PC-3 (cell line): ENCODE data around the gene SELPLG. TPM values are rescaled to one million over a fixed set of nuclear protein-coding genes. Genes with fewer than 3 reads are reported as not detected.

Experiments
- ATAC-seq: fragments of 200-7000 bp; cut with Tn5 transposase; 2 replicates; pipeline ENCODE4 v1.9.1; 2020; ENCODE audit warnings: mild to moderate bottlenecking, moderate library complexity
- BruUV-seq: library from RNA; stranded (reverse); fragments of 400-500 nt; replicated peaks from 2 replicates; lab custom pipeline; 2021; lab: Mats Ljungman, UMichigan
- CTCF ChIA-PET: fragments of 300-600 bp; sonication (Branson Sonifier 250); formaldehyde crosslinking; loops from one replicate; lab custom pipeline; 2022; ENCODE audit warnings: antibody characterized with exemption; lab: Charles Lee
- POLR2A ChIA-PET: fragments of 300-600 bp; sonication (Branson Sonifier 250); formaldehyde crosslinking; loops from one replicate; lab custom pipeline; 2022; ENCODE audit warnings: antibody characterized with exemption; ENCODE audit not compliant: unreplicated experiment; lab: Charles Lee
- DNase-seq: peaks from one replicate; pipeline ENCODE4 v3.0.0-alpha.2; 2015
- H2AFZ ChIP-seq: fragments of 300-600 bp; sonication (generic); 2 replicates; pipeline ENCODE4 v1.6.0; 2016; ENCODE audit warnings: antibody characterized with exemption, low read length
- H3F3A ChIP-seq: fragments of 300-600 bp; sonication (generic); one replicate; pipeline ENCODE4 v1.6.0; 2017; ENCODE audit warnings: antibody characterized with exemption, low read length, control low read depth, mild to moderate bottlenecking; ENCODE audit not compliant: unreplicated experiment
- H3K27ac ChIP-seq: fragments of 300-600 bp; sonication (generic); 2 replicates; pipeline ENCODE4 v1.5.1; 2016; ENCODE audit warnings: mild to moderate bottlenecking, low read length
- H3K27me3 ChIP-seq: fragments of 300-600 bp; sonication (generic); 2 replicates; pipeline ENCODE4 v1.6.1; 2016; ENCODE audit warnings: low read length, mixed read lengths
- H3K36me3 ChIP-seq: fragments of 300-600 bp; sonication (generic); 2 replicates; pipeline ENCODE4 v1.6.1; 2016; ENCODE audit warnings: low read depth, mixed run types, low read length, mixed read lengths
- H3K4me1 ChIP-seq: fragments of 300-600 bp; sonication (generic); 2 replicates; pipeline ENCODE4 v1.5.1; 2016; ENCODE audit warnings: low read length; ENCODE audit not compliant: insufficient read depth
- H3K4me2 ChIP-seq: fragments of 300-600 bp; sonication (generic); 2 replicates; pipeline ENCODE4 v1.6.0; 2016; ENCODE audit warnings: low read length
- H3K4me3 ChIP-seq: fragments of 300-600 bp; sonication (generic); 2 replicates; pipeline ENCODE4 v1.5.1; 2016; ENCODE audit warnings: mild to moderate bottlenecking, low read length, mixed read lengths
- H3K79me2 ChIP-seq: fragments of 300-600 bp; sonication (generic); 2 replicates; pipeline ENCODE4 v1.6.1; 2017; ENCODE audit warnings: low read length, mixed read lengths
- H3K9ac ChIP-seq: fragments of 300-600 bp; sonication (generic); 2 replicates; pipeline ENCODE4 v1.6.0; 2016; ENCODE audit warnings: mild to moderate bottlenecking, low read length
- H3K9me2 ChIP-seq: fragments of 300-600 bp; sonication (generic); replicated peaks from 2 replicates; pipeline ENCODE4 v1.6.1; 2016; ENCODE audit warnings: mixed run types, low read length, mixed read lengths
- H3K9me3 ChIP-seq: fragments of 300-600 bp; sonication (generic); 2 replicates; pipeline ENCODE4 v1.6.1; 2016; ENCODE audit warnings: low read length, mixed read lengths
- H4K20me1 ChIP-seq: fragments of 300-600 bp; sonication (generic); 2 replicates; pipeline ENCODE4 v1.6.1; 2016; ENCODE audit warnings: low read length, mixed read lengths
- CTCF ChIP-seq: fragments of 300-600 bp; sonication (generic); conservative IDR thresholded peaks from 2 replicates; pipeline ENCODE4 v1.5.1; 2017; ENCODE audit warnings: antibody characterized with exemption, low read depth, mild to moderate bottlenecking, low read length
- EZH2 ChIP-seq: fragments of 300-600 bp; sonication (generic); IDR thresholded peaks from one replicate; pipeline ENCODE4 v1.6.1; 2017; ENCODE audit warnings: antibody characterized with exemption, mild to moderate bottlenecking, low read length; ENCODE audit not compliant: unreplicated experiment
- EZH2phosphoT487 ChIP-seq: fragments of 300-600 bp; sonication (generic); IDR thresholded peaks from 2 replicates; pipeline ENCODE4 v1.6.1; 2018; ENCODE audit warnings: mild to moderate bottlenecking, antibody characterized with exemption, low read length, borderline replicate concordance
- intact Hi-C: fragments of 100-400 bp; cut with micrococcal nuclease; formaldehyde crosslinking; loops from 2 replicates; pipeline ENCODE4 v1.9.0; 2023
- total RNA-seq: library from RNA; depleted of rRNA; stranded (reverse); fragments of >200 nt; gene quantifications from 2 replicates; pipeline ENCODE4 v1.2.3, GENCODE V29; 2014

SELPLG gene
- total RNA-seq, 1 experiment from 2014 or later, result 0.73 TPM

DNA sequence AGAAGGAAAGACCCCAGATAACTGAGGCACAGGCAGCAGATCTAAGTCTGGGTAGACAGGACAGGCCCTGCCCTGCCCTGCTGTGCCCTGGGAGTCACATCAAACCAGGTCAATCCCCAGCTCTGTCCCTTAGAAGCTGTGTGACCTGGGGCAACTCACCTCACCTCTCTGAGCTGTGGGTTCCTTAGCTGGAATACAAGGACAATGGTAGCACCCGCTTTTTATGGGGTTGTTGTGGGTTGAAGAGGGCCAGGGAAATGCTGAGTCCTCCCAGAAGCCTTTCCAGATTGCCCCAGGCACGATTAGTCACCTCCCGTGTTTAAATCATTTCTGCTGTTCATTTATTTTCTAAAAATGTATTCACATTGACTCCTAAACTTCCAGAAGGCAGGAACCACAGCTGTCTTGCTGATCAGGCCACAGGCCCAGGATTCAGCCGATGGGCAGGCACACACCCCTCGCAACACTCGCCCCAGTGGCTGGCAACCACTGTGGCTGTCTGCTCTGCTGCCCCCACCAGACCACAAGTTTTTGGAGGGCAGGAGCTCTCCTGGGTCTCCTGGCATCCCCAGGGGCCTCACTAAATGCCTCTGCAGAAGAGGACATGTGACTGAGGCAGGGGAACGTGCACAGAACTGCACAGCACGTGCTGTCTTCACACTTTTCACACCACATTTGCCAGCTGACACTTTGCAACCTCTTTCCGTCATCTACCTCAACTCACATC is 3.0 kb downstream of the SELPLG start:
- H3K79me2 ChIP-seq, result no peaks in the 10 kb centered on the region
- H4K20me1 ChIP-seq, result no peaks in the 10 kb centered on the region
- ChIA-PET CTCF (interaction anchor here (0.6 to 1.4 kb wide), 2 partner anchors 12 to 16 kb away, joined by 3 to 5 read pairs; no protein-coding TSS in a partner anchor), POLR2A (interaction anchor here (0.5 kb wide), 1 partner anchor 227 kb away, joined by 3 read pairs; the partner anchor contains the start of gene SSH1)
- intact Hi-C loops, result loop anchor here (2.0 to 5.0 kb wide), 2 partner anchors 14 to 68 kb away; partner anchors contain the start of genes ISCU and SART3
- no peaks in the 10 kb centered on the region for H3K27me3 ChIP-seq
- peak overlapping the region; percentile 48 for H3K4me2 ChIP-seq
- no peaks in the 10 kb centered on the region for H3K36me3 ChIP-seq
- peaks cover 45% of the 10 kb centered on the region for H3K4me1 ChIP-seq
- no peak overlapping the region for H3K4me3 ChIP-seq
- H3K9ac ChIP-seq, result peak overlapping the region; percentile 26
- H3K9me2 ChIP-seq, result no peaks in the 10 kb centered on the region
- no peaks in the 10 kb centered on the region for H3K9me3 ChIP-seq
- TF ChIP-seq EZH2 (no peak), EZH2phosphoT487 (no peak), CTCF (no peak)
- no peak overlapping the region for H2AFZ ChIP-seq
- DNase-seq (peak; percentile 98), ATAC-seq (peak; percentile 67)
- BruUV-seq, result no TSS peak
- H3K27ac ChIP-seq, result peak overlapping the region; percentile 86
- peaks cover 5% of the 10 kb centered on the region for H3F3A ChIP-seq

DNA sequence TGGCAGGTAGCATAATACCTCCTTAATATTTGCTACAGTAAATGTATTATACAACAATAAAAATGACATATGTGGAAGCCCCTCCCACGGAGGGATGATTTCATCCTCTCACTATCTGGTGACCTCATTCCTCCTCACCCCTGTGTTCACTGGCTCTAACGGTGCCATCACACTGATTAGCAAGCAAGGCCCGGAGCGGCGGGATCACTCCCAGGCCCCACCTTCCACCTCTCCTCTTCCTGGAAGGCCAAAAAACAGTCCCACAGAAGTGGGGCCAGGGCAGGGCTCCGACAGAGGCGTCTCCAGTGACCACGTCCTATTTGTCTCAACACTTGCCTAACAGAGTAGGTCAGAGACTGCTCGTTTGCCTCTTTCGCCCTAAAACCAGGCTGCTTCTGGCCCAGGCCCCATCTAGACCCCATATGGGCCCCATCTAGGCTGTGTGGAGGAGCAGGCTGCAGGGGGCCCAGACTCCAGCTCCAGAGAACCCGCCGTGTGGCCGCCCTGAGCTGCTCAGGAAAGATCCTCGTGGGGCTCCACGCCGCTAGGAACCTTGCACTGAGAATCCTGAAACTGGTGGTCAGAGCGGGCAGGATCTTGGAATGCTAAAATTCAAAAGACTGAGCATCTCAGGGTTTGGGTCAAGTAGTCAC is 3.7 kb downstream of the SELPLG start:
- Histone ChIP-seq H3K27ac (peak overlapping the region; percentile 86), H4K20me1 (no peaks in the 10 kb centered on the region), H3K36me3 (no peaks in the 10 kb centered on the region), H3K4me2 (peak overlapping the region; percentile 37), H3K4me1 (peaks cover 45% of the 10 kb centered on the region), H3K4me3 (no peak overlapping the region), H3F3A (peaks cover 5% of the 10 kb centered on the region), H3K9ac (peak overlapping the region; percentile 26), H3K9me2 (no peaks in the 10 kb centered on the region), H3K27me3 (no peaks in the 10 kb centered on the region), H3K79me2 (no peaks in the 10 kb centered on the region), H3K9me3 (no peaks in the 10 kb centered on the region), H2AFZ (peak overlapping the region; percentile 32; the same call in 1 of the 2 replicates)
- ATAC-seq (peak; percentile 29), DNase-seq (peak; percentile 71)
- TF ChIP-seq CTCF (no peak), EZH2 (no peak), EZH2phosphoT487 (no peak)
- BruUV-seq, result no TSS peak
- ChIA-PET CTCF (interaction anchor here (0.6 to 1.4 kb wide), 2 partner anchors 12 to 17 kb away, joined by 3 to 5 read pairs; no protein-coding TSS in a partner anchor), POLR2A (interaction anchor here (0.5 kb wide), 2 partner anchors 74 to 227 kb away, joined by 3 read pairs; partner anchors contain the start of gene SSH1)
- intact Hi-C loops, result loop anchor here (2.0 to 5.0 kb wide), 2 partner anchors 15 to 68 kb away; partner anchors contain the start of genes ISCU and SART3
